G401.6 (cell line): ENCODE data around the gene THBD.

ENCODE experiments used
- FAIRE-seq: peaks from 2 replicates; lab custom pipeline; 2012; peaks lifted over from hg19 to GRCh38; lab: Jason Lieb, UNC

Gene THBD

GRCh38 chr20:23049201-23050075, at the start of gene THBD:
TSS of gene THBD (minus strand) at chr20:23049672. CDS start at chr20:23049504, 168 bp downstream.
- no peak for FAIRE-seq

- FAIRE-seq = no peak
Observed at GRCh38 chr20:23097636-23098580, 48.4 kb upstream of the THBD start.

- no peak for FAIRE-seq
Observed at GRCh38 chr20:23096986-23097520, 47.6 kb upstream of the THBD start.

GRCh38 chr20:23096097-23096496, 46.6 kb upstream of the THBD start:
- no peak for FAIRE-seq

GRCh38 chr20:23095499-23095898, 46.0 kb upstream of the THBD start:
- FAIRE-seq = no peak

GRCh38 chr20:23094927-23095326, 45.5 kb upstream of the THBD start:
- no peak for FAIRE-seq

GRCh38 chr20:23094213-23094896, 44.9 kb upstream of the THBD start:
- no peak for FAIRE-seq

- FAIRE-seq = no peak
Observed at GRCh38 chr20:23093613-23094012, 44.1 kb upstream of the THBD start.

GRCh38 chr20:23092861-23093495, 43.5 kb upstream of the THBD start:
- no peak for FAIRE-seq

- no peak for FAIRE-seq
Observed at GRCh38 chr20:23092384-23092756, 42.9 kb upstream of the THBD start.

- FAIRE-seq = no peak
Observed at GRCh38 chr20:23091721-23092383, 42.4 kb upstream of the THBD start.

GRCh38 chr20:23090878-23091277, 41.4 kb upstream of the THBD start:
- FAIRE-seq = no peak

- FAIRE-seq = no peak
Observed at GRCh38 chr20:23090147-23090546, 40.7 kb upstream of the THBD start.

- no peak for FAIRE-seq
Observed at GRCh38 chr20:23088866-23089265, 39.4 kb upstream of the THBD start.

GRCh38 chr20:23087587-23088251, 38.2 kb upstream of the THBD start:
- FAIRE-seq = no peak

GRCh38 chr20:23086931-23087411, 37.5 kb upstream of the THBD start:
- FAIRE-seq = no peak

- no peak for FAIRE-seq
Observed at GRCh38 chr20:23086056-23086566, 36.6 kb upstream of the THBD start, which contains the start of gene CD93. TSS of gene CD93 (minus strand) at chr20:23086324. CDS start at chr20:23086192, 132 bp downstream.

GRCh38 chr20:23085436-23086055, 36.1 kb upstream of the THBD start:
- FAIRE-seq = no peak

GRCh38 chr20:23084845-23085365, 35.4 kb upstream of the THBD start:
- no peak for FAIRE-seq
